HepG2 (cell line): ENCODE data around the gene STK11. TPM values are rescaled to one million over a fixed set of nuclear protein-coding genes. Genes with fewer than 3 reads are reported as not detected.

ENCODE experiments used
- ATAC-seq: fragments of 200-7000 bp; cut with Tn5 transposase; 3 replicates; pipeline ENCODE4 v1.9.1; 2020; ENCODE audit warnings: mild to moderate bottlenecking, moderate library complexity
- BruUV-seq: library from RNA; stranded (reverse); fragments of 400-500 nt; replicated peaks from 2 replicates; lab custom pipeline; 2021; lab: Mats Ljungman, UMichigan
- CTCF ChIA-PET: fragments of 300-600 bp; formaldehyde crosslinking; extraction: SDS; loops from one replicate; lab custom pipeline; 2021; ENCODE audit warnings: low total read pairs, inconsistent platforms, low intra/inter-chr PET ratio; lab: Yijun Ruan, JAX
- POLR2A ChIA-PET: fragments of 350-600 bp; sonication (Branson Sonifier 250); formaldehyde crosslinking; loops from one replicate; lab custom pipeline; 2020; ENCODE audit warnings: antibody characterized with exemption, inconsistent platforms; lab: Yijun Ruan, JAX
- DNase-seq: peaks from one replicate; pipeline ENCODE4 v3.0.0-alpha.2; 2015; ENCODE audit warnings: low spot score
- FAIRE-seq: peaks from 3 replicates; lab custom pipeline; 2011; peaks lifted over from hg19 to GRCh38; lab: Jason Lieb, UNC
- H2AFZ ChIP-seq: one replicate; pipeline ENCODE4 v1.6.1; 2011; ENCODE audit warnings: low read length, inconsistent platforms
- H3K27ac ChIP-seq: fragments of 300-600 bp; 3 replicates; pipeline ENCODE4 v1.8.0; 2011; ENCODE audit warnings: mixed run types, mild to moderate bottlenecking, mixed read lengths, low read length, inconsistent platforms; ENCODE audit not compliant: insufficient read depth; ENCODE audit errors: extremely low read length
- H3K27me3 ChIP-seq, 2 experiments: fragments of 200-600 bp in 1 of 2; 2 replicates in 1 of 2; 3 replicates in 1 of 2; pipeline versions ENCODE4 v1.6.0 to v1.8.0; 2011; ENCODE audit warnings: low read length in 2 of 2, mild to moderate bottlenecking in 2 of 2, moderate library complexity in 2 of 2, inconsistent platforms in 1 of 2; ENCODE audit not compliant: insufficient read depth in 2 of 2, control insufficient read depth in 1 of 2
- H3K36me3 ChIP-seq, 2 experiments: fragments of 200-600 bp in 1 of 2; replicated peaks in 1 of 2; 2 replicates in 1 of 2; 3 replicates in 1 of 2; pipeline versions ENCODE4 v1.5.1 to v1.8.0; 2011; ENCODE audit warnings: low read length in 2 of 2, inconsistent platforms in 1 of 2; ENCODE audit not compliant: insufficient read depth in 2 of 2, control insufficient read depth in 1 of 2
- H3K4me1 ChIP-seq: 2 replicates; pipeline ENCODE4 v1.5.1; 2012; ENCODE audit warnings: low read length, inconsistent platforms; ENCODE audit not compliant: insufficient read depth
- H3K4me2 ChIP-seq: 2 replicates; pipeline ENCODE4 v1.6.0; 2011; ENCODE audit warnings: low read depth, low read length, inconsistent platforms
- H3K4me3 ChIP-seq, 3 experiments: fragments of 200-600 bp in 1 of 3; sonication (generic), shearing (Covaris generic) in 1 of 3; replicated peaks in 1 of 3; 2 replicates each; pipeline ENCODE4 v1.5.1; 2011 to 2016; ENCODE audit warnings: low read length in 3 of 3, inconsistent platforms in 2 of 3, low read depth in 2 of 3, mild to moderate bottlenecking in 2 of 3, control low read depth in 1 of 3, mixed read lengths in 1 of 3; ENCODE audit not compliant: insufficient read depth in 1 of 3
- H3K79me2 ChIP-seq: one replicate; pipeline ENCODE4 v1.6.1; 2011; ENCODE audit warnings: low read length, inconsistent platforms; ENCODE audit not compliant: insufficient read depth
- H3K9ac ChIP-seq: 2 replicates; pipeline ENCODE4 v1.6.0; 2011; ENCODE audit warnings: mild to moderate bottlenecking, low read depth, low read length, inconsistent platforms; ENCODE audit not compliant: insufficient read depth
- H3K9me3 ChIP-seq: 2 replicates; pipeline ENCODE4 v1.5.1; 2012; ENCODE audit warnings: mild to moderate bottlenecking, low read length
- H4K20me1 ChIP-seq: 2 replicates; pipeline ENCODE4 v1.6.0; 2011; ENCODE audit warnings: inconsistent platforms, mild to moderate bottlenecking, low read length, moderate library complexity; ENCODE audit not compliant: insufficient read depth
- AGO2 ChIP-seq: fragments of 200-400 bp; formaldehyde crosslinking; optimal IDR thresholded peaks from 2 replicates; pipeline ENCODE3; 2017; ENCODE audit warnings: mild to moderate bottlenecking, low read depth, low read length, moderate library complexity
- AKAP8 ChIP-seq: sonication (generic); formaldehyde crosslinking; IDR thresholded peaks from 2 replicates; pipeline ENCODE4 v1.5.1; 2020; ENCODE audit warnings: mild to moderate bottlenecking, missing genetic modification reagents
- CHD2 ChIP-seq: IDR thresholded peaks from 2 replicates; pipeline ENCODE4 v1.6.1; 2011; ENCODE audit warnings: low read depth, low read length, improper control_type of control experiment
- PCBP2 ChIP-seq: fragments of 200-400 bp; formaldehyde crosslinking; optimal IDR thresholded peaks from 2 replicates; pipeline ENCODE3; 2018; ENCODE audit warnings: low read length, low read depth; ENCODE audit not compliant: poor library complexity, severe bottlenecking
- ZNF331 ChIP-seq: sonication (generic); formaldehyde crosslinking; IDR thresholded peaks from 2 replicates; pipeline ENCODE4 v1.4.0; 2020; ENCODE audit warnings: missing genetic modification reagents
- ZNF343 ChIP-seq: sonication (generic); formaldehyde crosslinking; IDR thresholded peaks from 2 replicates; pipeline ENCODE4 v1.4.0; 2020; ENCODE audit warnings: mild to moderate bottlenecking, missing genetic modification reagents
- WGBS: methylation state at CpG from one replicate; pipeline ENCODE4 v1.1.6; 2017; ENCODE audit warnings: low lambda C conversion rate; 5-methylcytosine and 5-hydroxymethylcytosine counted together
- in situ Hi-C: cut with HindIII; loops from 2 replicates; pipeline ENCODE4 v1.10.0; 2017; ENCODE audit warnings: low pct_unique_long_range_greater_than_20kb; ENCODE audit not compliant: extremely low pct_ligation_motif_present
- intact Hi-C: fragments of 100-400 bp; cut with micrococcal nuclease; formaldehyde crosslinking; loops from one replicate; pipeline ENCODE4 v1.10.0; 2022; ENCODE audit not compliant: unreplicated experiment
- polyA plus RNA-seq, 8 experiments: library from polyadenylated mRNA; depleted of rRNA in 3 of 8; stranded (reverse) in 7 of 8; unstranded in 1 of 8; fragments of >200 nt; fragmentation: Illumina TruSeq in 4 of 8; extraction: Trizol in 4 of 8; gene quantifications; 2 replicates each; pipeline versions ENCODE4 v1.2.1 to v1.2.3, GENCODE V29; 2011 to 2016; ENCODE audit warnings: low read depth in 4 of 8, missing spikeins in 1 of 8, mixed read lengths in 1 of 8; ENCODE audit not compliant: insufficient read depth in 1 of 8
- total RNA-seq, 5 experiments: library from RNA; depleted of rRNA; stranded (reverse); fragments of >200 nt; fragmentation: Illumina TruSeq; extraction: Trizol; gene quantifications; 2 replicates each; pipeline ENCODE4 v1.2.3, GENCODE V29; 2016; ENCODE audit warnings: low read depth in 1 of 5

STK11 gene
- total and polyA plus RNA-seq, 2 of the 13 experiments (the other 11 are each of a cell fraction or from before 2014, with no cell fraction given) = 27.5 to 43.6 TPM

DNA sequence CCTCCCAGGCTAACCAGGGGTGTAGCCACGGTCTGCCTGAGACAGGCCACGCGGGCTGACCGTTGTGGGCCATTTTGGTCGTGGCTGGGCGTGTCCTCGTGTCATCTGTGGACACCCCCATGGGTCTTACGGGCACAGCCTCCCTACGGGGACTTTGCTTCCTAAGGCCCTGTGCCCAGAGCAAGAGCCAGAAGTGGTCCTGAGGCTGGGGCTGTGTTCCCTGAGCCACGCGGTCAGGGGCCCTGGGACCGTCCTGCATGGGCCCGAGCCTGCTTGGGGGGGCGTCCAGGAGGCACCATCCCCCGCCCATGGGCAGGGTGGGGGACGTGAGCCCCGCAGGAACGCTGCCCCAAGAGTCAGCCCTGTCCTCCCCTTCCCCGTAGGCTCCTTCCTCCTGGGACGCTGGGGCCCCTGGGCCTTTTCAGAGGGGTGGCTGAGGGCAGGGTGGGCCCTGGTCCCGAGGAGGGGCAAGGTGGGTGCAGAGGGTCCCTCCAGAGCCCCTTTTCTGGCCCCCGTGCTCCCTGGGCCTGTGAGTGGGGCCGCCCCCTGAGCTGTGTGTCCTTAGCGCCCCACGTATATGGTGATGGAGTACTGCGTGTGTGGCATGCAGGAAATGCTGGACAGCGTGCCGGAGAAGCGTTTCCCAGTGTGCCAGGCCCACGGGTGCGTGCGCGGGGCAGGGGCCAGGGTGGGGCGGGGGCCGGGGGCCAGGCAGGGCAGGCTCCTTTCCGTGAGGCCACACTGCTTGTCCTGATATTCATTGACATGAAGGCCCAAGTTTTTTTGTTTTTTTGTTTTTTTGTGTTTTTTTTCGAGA, 13.4 kb downstream of the STK11 start:
- Histone ChIP-seq H3K27ac (no peak overlapping the region), H4K20me1 (peaks cover 30% of the 10 kb centered on the region), H3K4me1 (peaks cover 28% of the 10 kb centered on the region), H3K9ac (no peak overlapping the region), H3K9me3 (no peaks in the 10 kb centered on the region), H3K4me2 (no peak overlapping the region), H2AFZ (no peak overlapping the region)
- POLR2A ChIA-PET = no interaction called here
- in situ Hi-C loops = no loop called here
- WGBS = 89% methylated on average over 21 of the region's 37 CpGs
- BruUV-seq = no TSS peak
- DNase-seq = no peak
- TF ChIP-seq PCBP2 (no peak), ZNF343 (CRISPR knock-in tag) (no peak), AGO2 (peak; percentile 66), ZNF331 (CRISPR knock-in tag) (no peak)
- TF ChIP-seq, all 625 proteins: peak for 1
- H3K79me2 ChIP-seq = peaks cover 44% of the 10 kb centered on the region
- H3K27me3 ChIP-seq = no peaks in the 10 kb centered on the region
- no peak overlapping the region for H3K4me3 ChIP-seq
- H3K36me3 ChIP-seq = peaks cover 21 to 34% of the 10 kb centered on the region in 2 experiments; a peak in 4 of 5 replicates
- intact Hi-C loops = no loop called here
- ATAC-seq (no peak), FAIRE-seq (no peak)
- CTCF ChIA-PET = interaction anchor here (1.2 kb wide), 1 partner anchor 21 kb away, joined by 3 read pairs; no protein-coding TSS in a partner anchor

DNA sequence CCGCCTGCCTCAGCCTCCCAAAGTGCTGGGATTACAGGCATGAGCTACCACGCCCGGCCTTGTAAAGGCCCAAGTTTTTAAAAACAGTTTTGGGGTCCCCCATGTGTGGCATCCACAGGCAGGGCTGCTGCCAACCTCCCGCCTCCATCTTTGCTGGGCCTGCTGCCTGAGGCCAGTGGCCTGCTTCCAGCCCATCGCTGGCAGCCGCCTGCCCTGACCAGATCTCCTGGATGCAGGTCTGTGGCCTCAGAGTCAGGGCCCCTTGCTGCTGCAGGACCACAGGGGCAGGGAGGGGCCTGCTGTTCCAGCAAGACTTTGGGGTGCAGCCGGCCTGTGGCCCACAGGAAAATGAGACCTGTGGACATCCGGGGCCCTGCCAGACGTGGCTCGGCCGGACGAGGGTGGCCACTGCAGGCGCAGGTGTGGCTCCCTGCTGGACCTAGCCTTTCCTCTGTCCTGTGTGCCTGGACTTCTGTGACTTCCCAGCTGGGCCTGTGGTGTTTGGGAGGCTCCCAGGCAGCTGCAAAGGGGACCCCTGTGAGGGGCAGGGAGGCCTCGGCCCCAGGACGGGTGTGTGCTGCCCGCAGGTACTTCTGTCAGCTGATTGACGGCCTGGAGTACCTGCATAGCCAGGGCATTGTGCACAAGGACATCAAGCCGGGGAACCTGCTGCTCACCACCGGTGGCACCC, 14.4 kb downstream of the STK11 start:
- FAIRE-seq (no peak), ATAC-seq (no peak), DNase-seq (no peak)
- 99% methylated on average over 7 of the region's 19 CpGs for WGBS
- TF ChIP-seq CHD2 (no peak), AKAP8 (CRISPR knock-in tag) (0 out of 2 replicates have a peak, but pooled peaks have one; percentile 24)
- Histone ChIP-seq H3K4me2 (no peak overlapping the region), H3K27ac (no peak overlapping the region), H3K9ac (no peak overlapping the region), H3K79me2 (peaks cover 34% of the 10 kb centered on the region), H3K27me3 (no peaks in the 10 kb centered on the region), H3K4me3 (no peak overlapping the region), H3K9me3 (no peaks in the 10 kb centered on the region), H4K20me1 (peaks cover 23% of the 10 kb centered on the region), H3K4me1 (peaks cover 28% of the 10 kb centered on the region), H3K36me3 (peaks cover 22 to 34% of the 10 kb centered on the region in 2 experiments; a peak in 4 of 5 replicates), H2AFZ (no peak overlapping the region)
- POLR2A ChIA-PET = no interaction called here
- intact Hi-C loops (no loop called here), in situ Hi-C loops (no loop called here)
- no TSS peak for BruUV-seq
- CTCF ChIA-PET = no interaction called here
